WTC11 (cell line): ENCODE results near the gene LRFN2. TPM values are rescaled to one million over a fixed set of nuclear protein-coding genes. Genes with fewer than 3 reads are reported as not detected.

Source experiments
- ATAC-seq: fragments of 200-7000 bp; cut with Tn5 transposase; 2 replicates; pipeline ENCODE4 v1.10.0; 2021; ENCODE audit warnings: mild to moderate bottlenecking, moderate library complexity
- CTCF ChIA-PET: fragments of 300-600 bp; sonication (Branson Sonifier 250); formaldehyde crosslinking; loops from one replicate; lab custom pipeline; 2021; ENCODE audit warnings: antibody characterized with exemption; lab: Charles Lee
- POLR2A ChIA-PET: fragments of 350-600 bp; sonication (Branson Sonifier 250); formaldehyde crosslinking; loops from one replicate; lab custom pipeline; 2021; ENCODE audit warnings: antibody characterized with exemption; lab: Charles Lee
- DNase-seq: peaks from one replicate; pipeline ENCODE4 v3.0.0; 2021; ENCODE audit warnings: low spot score
- H3K27ac Mint-ChIP-seq: 2 replicates; pipeline ENCODE4 v1.8.0; 2021; ENCODE audit warnings: mixed read lengths
- H3K27me3 Mint-ChIP-seq: 2 replicates; pipeline ENCODE4 v1.8.0; 2021; ENCODE audit warnings: low read depth, mild to moderate bottlenecking, moderate library complexity, mixed read lengths
- H3K36me3 Mint-ChIP-seq: 2 replicates; pipeline ENCODE4 v1.8.0; 2021; ENCODE audit warnings: mixed read lengths
- H3K4me1 Mint-ChIP-seq: 2 replicates; pipeline ENCODE4 v1.8.0; 2022; ENCODE audit warnings: mixed read lengths
- H3K4me3 Mint-ChIP-seq: 2 replicates; pipeline ENCODE4 v1.8.0; 2021; ENCODE audit warnings: mild to moderate bottlenecking, moderate library complexity, mixed read lengths
- H3K9me3 Mint-ChIP-seq: 2 replicates; pipeline ENCODE4 v1.8.0; 2021; ENCODE audit warnings: mixed read lengths
- CBFB ChIP-seq: sonication (generic); formaldehyde crosslinking; IDR thresholded peaks from 2 replicates; pipeline ENCODE4 v1.8.1; 2022; ENCODE audit warnings: mild to moderate bottlenecking, low read depth, missing genetic modification reagents
- CDX4 ChIP-seq: fragments of 250-450 bp; sonication (Bioruptor Pico); IDR thresholded peaks from 2 replicates; pipeline ENCODE4 v1.9.0; 2021; ENCODE audit warnings: moderate library complexity, mild to moderate bottlenecking, inconsistent platforms, borderline replicate concordance
- CREB1 ChIP-seq: sonication (generic); formaldehyde crosslinking; IDR thresholded peaks from 2 replicates; pipeline ENCODE4 v1.8.0; 2023; ENCODE audit warnings: mild to moderate bottlenecking, missing genetic modification reagents
- ETV6 ChIP-seq: sonication (generic); formaldehyde crosslinking; IDR thresholded peaks from 2 replicates; pipeline ENCODE4 v1.8.1; 2022; ENCODE audit warnings: mild to moderate bottlenecking, missing genetic modification reagents
- FOXJ3 ChIP-seq: sonication (generic); formaldehyde crosslinking; IDR thresholded peaks from 2 replicates; pipeline ENCODE4 v1.9.0; 2021; ENCODE audit warnings: missing genetic modification reagents, mild to moderate bottlenecking, borderline replicate concordance
- GRHL2 ChIP-seq: fragments of 250-450 bp; sonication (Bioruptor Pico); IDR thresholded peaks from 2 replicates; pipeline ENCODE4 v1.8.0; 2022; ENCODE audit warnings: mild to moderate bottlenecking, moderate library complexity; ENCODE audit not compliant: insufficient replicate concordance, severe bottlenecking
- GTF2I ChIP-seq: fragments of 250-450 bp; sonication (Bioruptor Pico); conservative IDR thresholded peaks from 2 replicates; pipeline ENCODE4 v1.4.0; 2021; ENCODE audit warnings: mild to moderate bottlenecking
- HMGXB4 ChIP-seq: sonication (generic); formaldehyde crosslinking; IDR thresholded peaks from 2 replicates; pipeline ENCODE4 v1.8.1; 2023; ENCODE audit warnings: mild to moderate bottlenecking, moderate library complexity, missing genetic modification reagents
- KAT7 ChIP-seq: sonication (generic); formaldehyde crosslinking; IDR thresholded peaks from 2 replicates; pipeline ENCODE4 v1.8.1; 2023; ENCODE audit warnings: missing genetic modification reagents, mild to moderate bottlenecking, borderline replicate concordance
- MAX ChIP-seq: sonication (generic); formaldehyde crosslinking; IDR thresholded peaks from 2 replicates; pipeline ENCODE4 v1.8.0; 2022; ENCODE audit warnings: mild to moderate bottlenecking, missing genetic modification reagents
- MYBL2 ChIP-seq: sonication (generic); formaldehyde crosslinking; IDR thresholded peaks from 2 replicates; pipeline ENCODE4 v1.8.1; 2023; ENCODE audit warnings: mild to moderate bottlenecking, moderate library complexity, missing genetic modification reagents
- PREB ChIP-seq: sonication (generic); formaldehyde crosslinking; IDR thresholded peaks from 2 replicates; pipeline ENCODE4 v1.8.1; 2022; ENCODE audit warnings: mild to moderate bottlenecking, missing genetic modification reagents, moderate library complexity, borderline replicate concordance
- RELA ChIP-seq: sonication (generic); formaldehyde crosslinking; IDR thresholded peaks from 2 replicates; pipeline ENCODE4 v1.8.1; 2022; ENCODE audit warnings: missing genetic modification reagents, mild to moderate bottlenecking, borderline replicate concordance
- SP1 ChIP-seq: sonication (generic); formaldehyde crosslinking; conservative IDR thresholded peaks from 2 replicates; pipeline ENCODE4 v1.8.1; 2022; ENCODE audit warnings: missing genetic modification reagents
- TCF7 ChIP-seq: sonication (generic); formaldehyde crosslinking; IDR thresholded peaks from 2 replicates; pipeline ENCODE4 v1.8.0; 2022; ENCODE audit warnings: mild to moderate bottlenecking, low read depth, missing genetic modification reagents, moderate library complexity
- TEAD1 ChIP-seq: sonication (generic); formaldehyde crosslinking; IDR thresholded peaks from 2 replicates; pipeline ENCODE4 v1.8.0; 2022; ENCODE audit warnings: mild to moderate bottlenecking, missing genetic modification reagents
- ZNF232 ChIP-seq: sonication (generic); formaldehyde crosslinking; IDR thresholded peaks from 2 replicates; pipeline ENCODE4 v1.8.0; 2022; ENCODE audit warnings: mild to moderate bottlenecking, missing genetic modification reagents
- ZNF317 ChIP-seq: sonication (generic); formaldehyde crosslinking; IDR thresholded peaks from 2 replicates; pipeline ENCODE4 v1.8.1; 2023; ENCODE audit warnings: low read depth, mild to moderate bottlenecking, moderate library complexity, missing genetic modification reagents, borderline replicate concordance
- ZNF416 ChIP-seq: fragments of 250-450 bp; sonication (Bioruptor Pico); IDR thresholded peaks from 2 replicates; pipeline ENCODE4 v1.9.0; 2021; ENCODE audit warnings: mild to moderate bottlenecking, inconsistent platforms
- total RNA-seq: library from RNA; stranded (reverse); gene quantifications from 3 replicates; pipeline ENCODE4 v1.2.3, GENCODE V29; 2021
- TF ChIP-seq, protein P1 (sequence below): sonication (generic); formaldehyde crosslinking; IDR thresholded peaks from 2 replicates; pipeline ENCODE4 v1.8.1; 2022; ENCODE audit warnings: low read depth, mild to moderate bottlenecking, moderate library complexity, missing genetic modification reagents, borderline replicate concordance
- TF ChIP-seq, protein P2 (sequence below): sonication (generic); formaldehyde crosslinking; IDR thresholded peaks from 2 replicates; pipeline ENCODE4 v1.8.1; 2023; ENCODE audit warnings: mild to moderate bottlenecking, missing genetic modification reagents, borderline replicate concordance

Gene LRFN2
- total RNA-seq, 1 experiment from 2014 or later = 1.6 TPM

DNA sequence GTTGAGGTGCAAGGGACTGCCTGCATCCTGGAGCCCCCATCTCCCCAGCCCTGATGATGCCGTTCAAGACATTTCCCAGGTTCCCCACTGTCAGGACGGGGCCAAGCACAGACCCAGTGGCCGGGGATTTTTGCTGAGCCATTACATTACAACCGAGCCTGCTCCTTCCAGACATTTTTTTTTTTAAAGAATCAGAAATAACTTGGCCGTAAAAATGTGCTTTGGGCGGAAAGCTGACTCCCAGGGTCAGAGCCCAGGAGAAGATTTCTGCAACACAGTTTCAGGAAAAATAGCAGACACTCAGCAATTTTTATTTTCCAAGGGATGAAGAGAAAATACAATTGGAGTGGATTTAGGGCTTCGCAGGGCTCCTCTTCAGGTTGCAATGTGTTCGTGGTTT, 87.9 kb downstream of the LRFN2 start:
- Mint-ChIP-seq H3K9me3 (no peaks in the 10 kb centered on the region), H3K36me3 (no peaks in the 10 kb centered on the region), H3K27ac (no peak overlapping the region), H3K4me3 (no peak overlapping the region), H3K27me3 (no peaks in the 10 kb centered on the region; the same call in 1 of the 2 replicates), H3K4me1 (no peaks in the 10 kb centered on the region)
- DNase-seq (no peak), ATAC-seq (no peak)
- ChIA-PET CTCF (interaction anchor here (0.7 kb wide), 1 partner anchor 192 kb away, joined by 3 read pairs; no protein-coding TSS in a partner anchor), POLR2A (no interaction called here)
- TF ChIP-seq SP1 (CRISPR knock-in tag) (no peak), MAX (CRISPR knock-in tag) (no peak), MYBL2 (CRISPR knock-in tag) (no peak), CREB1 (CRISPR knock-in tag) (no peak), CBFB (no peak), ETV6 (CRISPR knock-in tag) (no peak), HMGXB4 (CRISPR knock-in tag) (no peak), GTF2I (CRISPR knock-in tag) (no peak), ZNF416 (CRISPR knock-in tag) (no peak), ZNF232 (CRISPR knock-in tag) (no peak)

DNA sequence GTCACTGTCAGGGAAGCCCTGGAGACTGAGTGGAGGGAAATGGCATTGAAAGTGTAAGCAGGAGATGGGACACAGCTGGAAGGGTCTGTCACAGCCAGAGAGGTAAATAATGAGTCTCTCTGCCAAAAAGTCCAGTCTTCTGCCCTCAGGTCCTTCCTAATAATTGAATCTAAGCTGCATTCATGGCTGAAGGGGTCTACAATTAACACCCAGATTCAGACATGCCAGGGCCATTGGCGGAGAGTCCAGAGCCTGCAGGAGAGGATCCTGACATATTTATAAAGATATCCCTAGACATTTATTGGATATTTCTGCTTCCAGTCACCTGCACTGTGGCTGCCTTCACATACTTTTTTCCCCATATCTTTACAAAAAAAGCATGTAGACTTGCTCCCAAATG, 89.0 kb downstream of the LRFN2 start:
- Mint-ChIP-seq H3K27ac (no peak overlapping the region), H3K9me3 (no peaks in the 10 kb centered on the region), H3K4me3 (no peak overlapping the region), H3K4me1 (no peaks in the 10 kb centered on the region), H3K36me3 (no peaks in the 10 kb centered on the region), H3K27me3 (no peaks in the 10 kb centered on the region; the same call in 1 of the 2 replicates)
- ChIA-PET POLR2A (no interaction called here), CTCF (no interaction called here)
- DNase-seq (no peak), ATAC-seq (no peak)
- TF ChIP-seq KAT7 (CRISPR knock-in tag) (no peak), CREB1 (CRISPR knock-in tag) (no peak), FOXJ3 (CRISPR knock-in tag) (no peak), PREB (CRISPR knock-in tag) (no peak), MYBL2 (CRISPR knock-in tag) (no peak), TCF7 (CRISPR knock-in tag) (no peak), CDX4 (no peak), RELA (CRISPR knock-in tag) (no peak), GRHL2 (CRISPR knock-in tag) (no peak), TEAD1 (CRISPR knock-in tag) (no peak), ZNF317 (CRISPR knock-in tag) (no peak)
- TF ChIP-seq, protein P1, sequence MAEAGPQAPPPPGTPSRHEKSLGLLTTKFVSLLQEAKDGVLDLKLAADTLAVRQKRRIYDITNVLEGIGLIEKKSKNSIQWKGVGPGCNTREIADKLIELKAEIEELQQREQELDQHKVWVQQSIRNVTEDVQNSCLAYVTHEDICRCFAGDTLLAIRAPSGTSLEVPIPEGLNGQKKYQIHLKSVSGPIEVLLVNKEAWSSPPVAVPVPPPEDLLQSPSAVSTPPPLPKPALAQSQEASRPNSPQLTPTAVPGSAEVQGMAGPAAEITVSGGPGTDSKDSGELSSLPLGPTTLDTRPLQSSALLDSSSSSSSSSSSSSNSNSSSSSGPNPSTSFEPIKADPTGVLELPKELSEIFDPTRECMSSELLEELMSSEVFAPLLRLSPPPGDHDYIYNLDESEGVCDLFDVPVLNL = no peak
- TF ChIP-seq, protein P2, sequence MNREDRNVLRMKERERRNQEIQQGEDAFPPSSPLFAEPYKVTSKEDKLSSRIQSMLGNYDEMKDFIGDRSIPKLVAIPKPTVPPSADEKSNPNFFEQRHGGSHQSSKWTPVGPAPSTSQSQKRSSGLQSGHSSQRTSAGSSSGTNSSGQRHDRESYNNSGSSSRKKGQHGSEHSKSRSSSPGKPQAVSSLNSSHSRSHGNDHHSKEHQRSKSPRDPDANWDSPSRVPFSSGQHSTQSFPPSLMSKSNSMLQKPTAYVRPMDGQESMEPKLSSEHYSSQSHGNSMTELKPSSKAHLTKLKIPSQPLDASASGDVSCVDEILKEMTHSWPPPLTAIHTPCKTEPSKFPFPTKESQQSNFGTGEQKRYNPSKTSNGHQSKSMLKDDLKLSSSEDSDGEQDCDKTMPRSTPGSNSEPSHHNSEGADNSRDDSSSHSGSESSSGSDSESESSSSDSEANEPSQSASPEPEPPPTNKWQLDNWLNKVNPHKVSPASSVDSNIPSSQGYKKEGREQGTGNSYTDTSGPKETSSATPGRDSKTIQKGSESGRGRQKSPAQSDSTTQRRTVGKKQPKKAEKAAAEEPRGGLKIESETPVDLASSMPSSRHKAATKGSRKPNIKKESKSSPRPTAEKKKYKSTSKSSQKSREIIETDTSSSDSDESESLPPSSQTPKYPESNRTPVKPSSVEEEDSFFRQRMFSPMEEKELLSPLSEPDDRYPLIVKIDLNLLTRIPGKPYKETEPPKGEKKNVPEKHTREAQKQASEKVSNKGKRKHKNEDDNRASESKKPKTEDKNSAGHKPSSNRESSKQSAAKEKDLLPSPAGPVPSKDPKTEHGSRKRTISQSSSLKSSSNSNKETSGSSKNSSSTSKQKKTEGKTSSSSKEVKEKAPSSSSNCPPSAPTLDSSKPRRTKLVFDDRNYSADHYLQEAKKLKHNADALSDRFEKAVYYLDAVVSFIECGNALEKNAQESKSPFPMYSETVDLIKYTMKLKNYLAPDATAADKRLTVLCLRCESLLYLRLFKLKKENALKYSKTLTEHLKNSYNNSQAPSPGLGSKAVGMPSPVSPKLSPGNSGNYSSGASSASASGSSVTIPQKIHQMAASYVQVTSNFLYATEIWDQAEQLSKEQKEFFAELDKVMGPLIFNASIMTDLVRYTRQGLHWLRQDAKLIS = no peak
